EH (cell line): Measurements from ENCODE around the gene LIPM.
A peak's percentile ranks its signal among the peaks of the same experiment; 100 is the strongest.

Source experiments
- DNase-seq: peaks from one replicate; pipeline ENCODE4 v3.0.0-alpha.2; 2015; ENCODE audit warnings: low read depth

LIPM gene, protein sequence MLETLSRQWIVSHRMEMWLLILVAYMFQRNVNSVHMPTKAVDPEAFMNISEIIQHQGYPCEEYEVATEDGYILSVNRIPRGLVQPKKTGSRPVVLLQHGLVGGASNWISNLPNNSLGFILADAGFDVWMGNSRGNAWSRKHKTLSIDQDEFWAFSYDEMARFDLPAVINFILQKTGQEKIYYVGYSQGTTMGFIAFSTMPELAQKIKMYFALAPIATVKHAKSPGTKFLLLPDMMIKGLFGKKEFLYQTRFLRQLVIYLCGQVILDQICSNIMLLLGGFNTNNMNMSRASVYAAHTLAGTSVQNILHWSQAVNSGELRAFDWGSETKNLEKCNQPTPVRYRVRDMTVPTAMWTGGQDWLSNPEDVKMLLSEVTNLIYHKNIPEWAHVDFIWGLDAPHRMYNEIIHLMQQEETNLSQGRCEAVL

GRCh38 chr10:88802523-88803285 lies at the start of gene LIPM:
Gene LIPM (plus strand): TSS chr10:88802730. CDS start chr10:88802897, 167 bp downstream.
- no peak for DNase-seq

DNA sequence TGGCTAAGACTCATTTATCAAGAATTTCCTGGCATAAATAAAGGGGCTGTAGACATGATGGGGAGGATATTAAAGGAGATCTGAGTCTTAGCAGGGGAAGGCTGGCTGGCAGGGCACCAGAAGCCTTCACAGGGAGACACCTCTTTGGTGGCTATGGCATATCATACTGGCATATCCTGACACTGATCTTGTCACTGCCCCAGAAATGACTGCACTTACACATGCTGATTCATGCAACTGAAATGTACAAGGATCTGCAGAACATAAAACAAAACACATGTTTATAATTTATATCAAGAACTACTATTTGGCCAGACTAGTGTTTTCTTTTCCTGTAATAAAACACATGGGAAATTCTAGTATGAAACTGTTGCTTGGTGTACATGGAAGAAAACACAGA lies 48.2 kb upstream of the LIPM start:
- peak; percentile 83 for DNase-seq

DNA sequence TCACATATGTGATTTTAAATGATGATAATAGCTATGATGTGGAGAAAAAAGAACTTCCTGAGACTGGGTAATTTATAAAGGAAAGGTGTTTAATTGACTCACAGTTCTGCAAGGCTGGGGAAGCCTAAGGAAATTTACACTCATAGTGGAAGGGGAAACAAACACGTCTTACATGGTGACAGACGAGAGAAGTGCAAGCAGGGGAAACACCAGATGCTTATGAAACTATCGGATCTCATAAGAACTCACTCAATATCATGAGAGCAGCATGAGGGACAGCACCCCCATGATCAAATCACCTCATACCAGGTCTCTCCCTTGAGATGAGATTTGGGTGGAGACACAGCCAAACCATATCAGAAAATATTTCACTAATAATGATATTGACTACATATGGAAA lies 46.8 kb upstream of the LIPM start:
- no peak for DNase-seq

GRCh38 chr10:88756660-88757059 lies 45.9 kb upstream of the LIPM start:
- DNase-seq = no peak

DNA sequence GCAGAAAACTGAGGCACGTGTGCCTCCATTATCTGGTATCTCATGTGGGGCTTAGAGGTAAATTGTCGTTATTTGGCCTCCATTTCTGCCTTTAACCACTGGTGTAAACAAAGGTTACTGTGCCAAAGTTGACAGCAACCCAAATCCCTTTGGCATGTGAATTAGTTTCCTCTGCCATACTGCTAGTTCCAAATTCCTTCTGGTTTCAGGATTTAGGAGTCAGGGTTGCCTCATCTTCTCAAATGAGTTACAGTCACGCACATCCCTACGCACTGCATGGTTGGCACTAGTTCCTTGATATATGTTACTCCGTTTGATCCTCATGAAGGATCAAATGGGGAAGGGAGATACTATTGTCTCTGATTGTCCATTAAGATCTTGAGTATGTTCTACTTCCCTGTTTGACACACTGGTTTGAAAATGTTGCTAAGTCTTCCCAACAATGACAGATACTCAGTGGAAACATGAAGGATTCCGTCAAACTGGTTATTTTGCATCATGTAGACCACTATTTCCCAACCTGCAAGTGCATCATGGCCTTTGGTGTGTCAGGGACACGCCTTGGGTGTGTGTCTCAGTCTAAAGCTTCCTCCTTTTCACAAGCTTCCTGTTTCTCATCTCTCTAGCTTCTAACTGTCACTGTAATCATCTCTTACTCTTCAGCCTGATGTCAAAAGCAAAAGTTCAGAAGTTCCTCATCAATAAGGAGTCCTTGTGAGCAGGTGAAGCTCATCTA lies 43.0 kb upstream of the LIPM start, which contains the start of gene LIPN:
TSS of gene LIPN (plus strand) at position 655 of the 736 bp plus-strand sequence. CDS start 1,386 bp downstream, outside the sequence.
- DNase-seq = no peak

DNA sequence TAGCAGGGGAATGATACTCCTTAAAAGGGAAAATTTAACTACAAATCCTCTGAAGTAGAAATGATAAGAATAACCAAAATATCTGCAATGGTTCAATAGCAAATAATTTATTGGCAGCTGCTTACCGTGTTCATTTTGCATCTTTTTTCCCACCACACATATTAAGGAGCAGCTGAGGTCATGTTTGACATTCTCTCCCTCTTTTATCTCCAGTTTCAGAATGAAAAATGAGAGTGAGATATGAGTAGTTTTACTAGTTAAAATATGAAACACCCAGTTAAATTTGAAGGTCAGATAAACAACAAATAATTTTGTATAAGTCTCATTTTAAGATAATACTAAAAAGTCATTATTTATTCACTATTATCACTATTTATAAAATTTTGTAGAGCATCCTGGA lies 39.6 kb upstream of the LIPM start:
- DNase-seq = no peak

- DNase-seq = peak; percentile 13
These were observed 39.1 kb upstream of the LIPM start for GRCh38 chr10:88763441-88763840.

- no peak for DNase-seq
These were observed 38.4 kb upstream of the LIPM start for GRCh38 chr10:88764110-88764509.

DNA sequence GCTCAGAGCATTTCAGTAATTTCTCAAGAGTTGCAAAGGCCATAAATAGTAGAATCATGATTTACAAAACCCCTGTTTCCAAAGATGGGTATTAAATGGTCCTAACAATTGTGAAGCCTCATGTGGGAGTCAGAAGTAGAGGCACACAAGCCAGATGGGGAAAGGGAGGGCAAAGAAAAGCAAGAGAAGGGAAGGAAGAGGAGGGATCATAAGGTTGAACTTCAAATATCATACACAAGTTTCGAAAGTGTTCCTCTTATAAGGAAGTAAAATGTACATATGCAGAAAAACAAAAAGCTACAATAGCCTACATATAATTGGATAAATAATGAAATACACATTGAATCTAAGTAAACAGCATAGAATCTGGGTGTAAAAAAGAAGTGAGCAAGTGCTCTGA lies 36.7 kb upstream of the LIPM start:
- DNase-seq = no peak

DNA sequence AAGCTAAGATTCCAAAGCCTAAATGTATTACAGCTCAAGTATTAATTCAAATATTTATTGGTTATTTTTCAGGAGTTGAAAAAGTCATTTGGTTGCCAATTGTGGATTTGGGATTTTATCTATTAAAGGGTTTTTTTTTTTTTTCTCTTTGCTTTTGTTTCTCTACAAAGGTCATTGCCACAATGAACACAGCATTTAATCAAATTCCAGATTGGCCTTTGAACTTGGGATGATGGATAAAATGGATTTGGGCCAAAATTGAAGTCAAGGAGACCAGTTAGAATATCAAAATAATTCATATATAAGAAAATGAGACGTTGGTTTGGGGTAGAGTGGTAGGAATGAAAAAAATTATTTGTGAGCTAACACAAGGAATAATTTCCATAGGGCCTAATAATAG lies 33.1 kb upstream of the LIPM start:
- no peak for DNase-seq

DNA sequence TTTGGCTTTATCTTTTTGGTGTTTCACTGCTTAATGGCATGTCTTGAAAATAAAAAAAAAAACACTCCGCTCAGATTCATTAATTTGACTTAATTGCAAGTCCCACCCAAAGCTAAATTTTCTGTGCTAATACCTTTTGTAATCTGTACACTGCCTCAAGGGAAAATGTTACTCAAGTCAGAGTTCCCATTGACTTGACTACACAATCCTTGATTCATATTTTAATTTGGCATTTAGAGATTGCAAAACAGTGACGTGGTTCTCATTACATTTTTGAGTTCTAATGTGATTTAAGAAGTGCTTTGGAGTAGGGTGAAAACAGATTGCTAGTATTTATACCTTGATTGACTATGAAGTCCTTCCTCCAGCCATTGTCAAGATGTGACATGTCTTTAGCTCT lies 21.3 kb upstream of the LIPM start:
- no peak for DNase-seq

GRCh38 chr10:88782222-88782621 lies 20.3 kb upstream of the LIPM start:
- DNase-seq = no peak

DNA sequence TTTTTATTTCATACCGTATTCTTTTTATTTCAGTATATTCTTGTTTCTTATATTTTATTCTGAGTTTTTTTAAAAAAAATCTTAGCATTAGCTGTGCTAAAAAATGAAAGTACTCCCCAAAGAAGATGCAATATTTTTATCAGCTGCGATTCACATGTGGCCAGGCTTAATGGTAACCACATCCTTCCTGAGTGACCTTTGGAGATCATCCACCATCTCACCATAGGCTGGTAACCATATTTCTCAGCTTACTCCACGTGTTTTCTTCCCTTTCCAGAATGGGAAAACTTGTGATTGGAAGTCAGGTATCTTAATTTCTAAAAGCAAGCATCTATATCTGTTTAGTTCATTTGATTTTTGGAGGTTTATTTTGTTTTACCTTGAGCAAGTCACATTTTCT lies 18.8 kb upstream of the LIPM start:
- peak; percentile 33 for DNase-seq

GRCh38 chr10:88786032-88786770 lies 16.3 kb upstream of the LIPM start:
- DNase-seq = no peak

GRCh38 chr10:88787463-88787862 lies 15.1 kb upstream of the LIPM start:
- DNase-seq = no peak

DNA sequence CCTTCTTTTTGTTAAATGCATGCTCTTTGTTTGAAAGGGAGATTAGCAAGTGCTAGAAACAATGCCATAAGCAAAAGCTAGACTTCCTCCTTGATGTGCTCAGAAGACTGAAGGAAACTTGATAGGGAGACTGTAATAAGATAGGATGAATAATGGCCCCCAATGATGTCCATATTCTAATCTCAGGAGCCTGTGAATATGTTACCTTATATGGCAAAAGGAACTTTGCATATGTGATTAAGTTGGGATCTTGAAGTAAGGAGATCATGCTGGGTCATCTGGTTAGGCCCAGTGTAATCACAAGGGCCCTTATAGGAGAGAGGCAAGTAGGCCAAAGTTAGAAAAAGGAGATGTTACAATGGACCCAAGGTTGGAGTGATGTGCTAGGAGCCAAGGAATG lies 13.6 kb upstream of the LIPM start:
- no peak for DNase-seq

GRCh38 chr10:88791924-88792323 lies 10.6 kb upstream of the LIPM start:
- DNase-seq = peak; percentile 44

GRCh38 chr10:88792661-88793060 lies 9.9 kb upstream of the LIPM start:
- peak; percentile 38 for DNase-seq

DNA sequence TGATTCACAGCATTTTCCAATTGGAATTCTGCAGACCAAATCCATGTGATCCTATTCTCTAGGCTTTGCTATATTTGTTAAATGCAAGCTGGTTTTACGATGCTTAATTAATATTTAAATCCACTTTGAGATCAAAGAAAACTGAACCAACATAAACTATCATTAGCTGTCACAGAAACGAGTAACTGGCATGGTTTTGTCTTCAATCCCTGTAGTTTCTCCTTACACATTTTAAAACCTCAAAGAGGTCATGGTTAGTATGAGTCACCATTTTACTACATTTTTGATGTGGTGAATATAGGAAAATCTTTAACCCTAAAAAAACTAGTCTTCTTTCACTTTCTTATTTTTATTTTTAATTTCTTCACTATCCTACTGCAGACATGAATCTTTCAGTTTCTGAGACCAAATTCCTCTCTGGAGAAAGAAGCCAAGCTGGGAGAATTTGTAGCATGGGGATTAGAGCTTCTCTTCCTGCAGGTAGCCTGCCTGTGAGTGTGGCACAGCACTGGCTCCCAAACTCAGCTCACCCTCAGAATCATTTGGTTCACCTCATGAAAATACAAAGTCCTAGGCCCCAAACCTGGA lies 8.7 kb upstream of the LIPM start:
- peak; percentile 64 for DNase-seq

GRCh38 chr10:88794731-88795130 lies 7.8 kb upstream of the LIPM start:
- DNase-seq = peak; percentile 31
